LoVo (cell line): Measurements from ENCODE around the gene ITPK1.

Experiments
- DNase-seq: peaks from one replicate; pipeline ENCODE4 v3.0.0-alpha.2; 2016; ENCODE audit warnings: low spot score

Gene ITPK1

DNA sequence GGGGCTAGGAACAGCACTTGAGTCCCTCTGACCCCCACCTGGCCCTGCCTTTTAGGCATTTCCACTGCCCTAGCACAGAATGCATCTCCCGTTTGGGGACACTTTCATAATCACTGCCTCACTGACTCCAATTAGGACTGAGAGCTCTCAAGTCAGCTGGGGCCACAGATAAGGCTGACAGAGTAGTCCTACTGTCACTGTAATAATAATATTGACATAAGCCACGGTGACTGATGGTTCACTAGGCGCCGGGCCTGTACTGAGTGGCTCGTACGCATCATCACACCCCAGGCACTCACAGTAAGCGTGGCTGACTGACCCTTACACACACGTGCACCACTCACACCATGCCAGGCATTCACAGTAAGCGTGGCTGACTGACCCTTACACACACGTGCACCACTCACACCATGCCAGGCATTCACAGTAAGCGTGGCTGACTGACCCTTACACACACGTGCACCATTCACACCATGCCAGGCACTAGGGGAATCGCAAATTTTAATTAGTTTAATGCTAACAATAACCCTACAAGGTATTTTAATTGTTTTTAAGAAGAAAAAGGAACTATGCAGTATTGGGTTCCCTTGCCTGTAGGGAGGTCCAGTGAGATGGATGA is 105.1 kb downstream of the ITPK1 start:
- no peak for DNase-seq

DNA sequence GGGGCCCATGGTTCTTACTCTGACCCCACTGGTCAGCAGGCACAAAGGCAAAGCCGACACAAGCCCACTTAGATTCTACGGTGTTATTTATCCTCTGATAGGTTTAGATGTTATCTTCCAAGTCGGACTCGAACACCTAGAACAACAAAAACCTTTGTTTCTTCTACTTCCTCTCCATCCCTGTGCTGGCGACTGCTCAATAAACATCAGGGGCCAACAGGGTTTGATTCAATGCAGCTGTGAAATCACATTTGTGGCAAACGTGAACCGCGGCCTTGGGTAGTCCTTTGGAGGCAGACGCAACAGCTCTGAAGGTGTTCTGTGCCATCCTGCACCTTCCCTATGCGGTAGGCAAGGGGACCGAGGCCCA is 105.6 kb downstream of the ITPK1 start:
- no peak for DNase-seq

DNA sequence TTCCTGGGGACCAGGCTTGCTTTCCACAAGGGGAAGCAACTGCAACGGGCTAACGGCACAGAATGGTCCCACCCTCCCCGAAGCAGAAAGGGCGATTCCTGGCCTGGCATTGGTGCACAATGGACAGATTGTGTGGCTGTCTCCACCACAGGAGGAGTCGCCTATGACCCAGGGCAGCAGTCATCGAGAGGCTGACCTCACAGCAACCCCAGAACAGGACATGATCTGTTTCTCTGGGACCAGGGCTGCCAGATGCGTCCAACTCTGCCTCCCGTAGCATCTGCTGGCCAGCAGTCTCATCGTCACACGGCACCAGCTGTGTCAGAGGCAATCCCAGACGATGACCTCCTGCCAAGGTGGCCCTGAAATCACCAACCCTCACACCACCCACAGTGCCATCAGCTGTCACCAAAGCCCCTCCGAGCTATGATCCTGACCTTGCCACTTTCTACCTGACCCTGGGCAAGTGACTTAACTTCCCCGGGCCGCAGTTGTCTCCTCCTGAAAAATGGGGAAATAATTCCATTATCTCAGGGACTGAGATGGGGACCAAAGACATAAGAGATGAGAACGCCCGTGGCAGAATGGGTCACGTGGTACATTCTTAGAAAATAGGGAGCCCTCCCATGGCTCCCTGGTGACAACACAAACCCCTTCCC is 106.1 kb downstream of the ITPK1 start:
- no peak for DNase-seq

DNA sequence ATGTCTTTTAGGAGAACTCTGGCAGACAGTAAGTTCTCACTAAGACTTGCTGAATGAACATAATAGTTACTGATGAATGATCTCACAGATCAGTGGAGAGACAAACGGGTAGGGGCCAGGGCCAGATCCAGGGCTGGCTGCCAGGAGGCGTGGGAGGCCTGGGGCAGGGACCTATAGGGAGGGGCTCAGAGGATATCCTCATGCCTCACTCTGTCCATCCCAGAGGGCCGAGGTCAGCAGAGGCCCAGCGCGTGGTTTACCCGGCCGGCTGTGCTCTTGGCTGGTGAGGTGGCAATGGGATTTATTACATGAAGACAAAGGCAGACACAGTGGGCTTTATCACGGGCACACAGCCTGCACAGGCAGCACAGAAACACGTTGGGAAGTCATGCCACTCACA is 107.3 kb downstream of the ITPK1 start:
- no peak for DNase-seq

DNA sequence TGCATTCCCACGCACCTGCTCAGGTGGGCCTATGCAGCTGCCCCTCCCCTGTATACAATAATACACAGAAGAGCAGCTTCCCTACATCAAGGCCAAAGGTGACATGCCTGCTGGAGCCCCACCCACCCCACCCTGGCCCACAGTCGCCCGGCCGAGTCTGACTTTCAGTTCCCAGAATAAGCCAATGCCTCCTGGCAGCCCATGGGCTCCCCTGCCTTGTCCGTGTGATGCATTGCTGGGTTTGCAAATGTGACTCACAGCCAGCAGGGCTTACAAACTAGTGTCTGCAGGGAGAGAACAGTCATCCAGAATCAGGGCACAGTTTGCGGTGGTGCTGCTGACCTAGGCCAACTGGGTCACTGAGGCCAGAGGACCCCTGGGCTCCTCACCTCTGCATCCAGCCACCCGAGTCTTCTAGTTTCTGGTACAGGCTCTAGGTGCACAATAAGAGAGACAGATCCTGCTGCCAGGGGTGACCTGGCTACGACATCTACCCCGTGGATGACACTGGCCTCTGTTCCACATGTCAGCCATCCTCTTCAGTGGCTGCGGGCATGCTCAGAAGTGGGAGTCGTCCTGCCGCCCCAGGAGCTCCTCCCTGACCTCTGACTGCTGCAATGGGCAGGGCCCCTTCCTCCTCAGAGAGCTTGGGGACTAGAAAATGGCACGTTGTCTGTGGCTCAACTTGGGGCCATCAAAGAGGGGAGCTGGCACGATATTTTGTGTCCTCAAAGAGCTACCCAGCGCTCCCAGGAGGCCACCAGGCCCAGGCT is 108.3 kb downstream of the ITPK1 start:
- peak; percentile 36 for DNase-seq

DNA sequence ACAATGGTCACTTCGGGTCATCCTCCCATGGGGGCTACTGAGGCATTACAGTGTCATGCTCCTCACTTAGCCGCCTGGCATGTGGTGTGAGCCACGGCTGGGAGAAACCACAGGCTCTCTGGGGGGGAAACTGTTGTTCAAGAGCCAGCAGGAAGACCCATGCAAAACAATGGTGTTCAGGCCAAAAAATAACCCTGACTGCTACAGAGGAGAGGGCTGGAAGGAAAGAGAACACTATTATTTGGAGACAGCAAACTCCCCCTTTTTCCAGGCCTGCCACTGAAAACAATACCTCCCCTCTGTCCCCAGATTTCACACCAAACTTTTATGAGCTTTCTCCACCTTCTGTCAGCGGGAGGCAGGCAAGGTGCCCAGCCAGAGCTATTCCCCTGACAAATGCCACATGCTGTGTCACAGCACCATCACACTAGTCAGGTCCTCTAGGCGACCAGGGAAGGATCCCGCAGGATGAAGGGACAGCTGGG is 109.1 kb downstream of the ITPK1 start:
- DNase-seq = peak; percentile 42

DNA sequence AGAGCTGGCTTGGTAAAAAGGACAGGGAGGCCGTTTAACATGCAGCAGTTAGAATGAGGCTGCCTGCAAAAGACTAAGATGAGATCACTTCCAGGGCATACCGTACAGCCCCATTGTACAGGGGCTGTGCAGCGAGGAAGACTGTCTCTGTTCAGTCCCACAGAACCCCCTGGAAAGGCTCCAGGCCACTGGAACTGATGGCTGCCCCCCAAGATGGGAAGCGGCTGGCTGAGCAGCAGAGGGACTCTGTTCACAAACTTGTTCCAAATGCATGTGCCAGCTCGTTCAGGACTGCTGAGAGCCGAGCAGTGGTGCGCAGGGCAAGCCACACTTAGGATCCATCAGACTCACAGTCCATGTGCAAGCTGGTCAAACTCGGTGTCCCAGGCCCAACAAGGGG is 109.9 kb downstream of the ITPK1 start:
- DNase-seq = no peak

DNA sequence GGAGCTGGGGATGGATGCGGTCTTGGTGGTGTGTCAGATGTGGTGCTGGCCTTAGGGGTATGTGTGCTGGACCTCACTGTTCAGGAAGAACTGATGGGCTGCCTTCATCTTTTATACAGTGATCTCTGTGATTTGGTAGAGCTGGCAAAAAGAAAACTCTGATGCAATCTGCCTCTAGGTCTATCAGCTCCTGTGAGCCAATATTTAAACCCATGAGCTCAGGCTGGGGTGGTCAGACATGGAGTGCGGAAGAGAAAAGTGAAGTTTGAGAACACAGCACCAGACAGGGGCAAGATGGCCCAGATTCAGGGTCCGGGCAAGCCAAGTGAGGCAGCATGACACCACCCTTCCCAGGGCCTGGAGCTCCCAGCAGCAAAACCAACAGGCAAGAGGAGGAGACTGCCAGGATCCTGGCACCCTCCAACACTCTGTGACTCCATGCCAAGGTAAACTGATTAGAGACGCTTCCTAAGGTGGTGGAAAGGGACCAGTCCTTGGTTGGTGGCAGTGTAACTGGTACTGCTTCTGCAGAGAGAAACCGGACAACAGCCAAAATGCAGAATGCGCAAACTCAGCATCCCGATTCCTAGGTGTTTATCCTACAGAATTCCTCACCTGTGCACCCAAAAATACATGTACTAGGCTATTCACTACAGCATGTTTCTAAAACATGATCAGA is 110.5 kb downstream of the ITPK1 start:
- no peak for DNase-seq

DNA sequence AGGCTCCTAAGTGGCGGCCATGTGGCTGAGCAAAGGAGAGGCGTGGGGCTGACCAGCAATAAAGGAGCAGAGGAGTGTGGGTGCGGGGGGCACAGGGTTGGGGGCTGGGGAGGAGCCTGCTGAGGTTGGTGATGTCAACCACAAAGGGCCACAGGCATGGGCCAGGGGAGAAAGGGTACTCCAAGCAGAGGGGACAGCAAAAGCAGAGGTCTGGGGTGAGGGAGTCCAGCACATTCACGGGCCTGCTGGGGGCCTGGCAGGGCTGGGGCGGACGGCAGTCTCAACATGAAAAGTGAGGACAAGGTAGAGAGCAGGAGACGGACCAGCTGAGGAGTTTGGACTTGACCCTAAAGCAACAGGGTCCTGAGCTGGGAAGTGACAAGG is 111.0 kb downstream of the ITPK1 start:
- no peak for DNase-seq

DNA sequence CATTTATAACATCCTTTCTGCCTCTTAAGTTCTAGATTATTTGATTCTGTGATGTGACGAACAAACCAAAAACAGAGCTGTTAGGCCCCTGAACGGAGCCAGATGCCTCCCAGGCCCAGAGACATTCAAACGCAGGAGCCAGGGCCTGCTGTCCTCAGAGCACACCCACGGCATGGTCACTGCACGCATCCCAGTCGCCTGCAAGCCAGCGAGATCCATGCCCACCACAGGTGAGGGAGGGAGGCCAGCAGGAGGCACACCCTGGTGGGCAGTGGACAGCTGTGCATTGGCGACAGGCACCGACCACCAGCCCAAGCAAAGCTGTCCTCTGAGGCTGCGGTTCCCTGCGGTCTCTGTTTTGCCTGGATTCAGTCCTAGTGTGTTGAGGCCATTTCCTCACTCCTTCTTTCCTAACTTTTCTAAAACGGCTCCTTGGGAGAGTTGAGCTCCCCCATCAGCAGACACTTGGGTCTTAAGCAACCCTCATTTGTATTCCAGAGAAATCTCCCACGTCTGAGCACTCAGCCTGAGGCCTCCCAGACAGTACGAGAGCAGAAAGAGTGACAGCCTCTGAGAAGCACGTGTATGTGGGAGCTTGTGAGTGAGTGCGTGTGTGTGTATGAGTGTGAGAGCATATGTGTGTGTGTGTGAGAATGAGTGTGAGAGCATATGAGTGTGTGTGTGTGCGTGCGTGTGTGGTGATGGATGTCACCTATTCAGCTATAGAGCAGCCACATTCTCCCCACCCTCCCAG is 111.6 kb downstream of the ITPK1 start:
- no peak for DNase-seq

DNA sequence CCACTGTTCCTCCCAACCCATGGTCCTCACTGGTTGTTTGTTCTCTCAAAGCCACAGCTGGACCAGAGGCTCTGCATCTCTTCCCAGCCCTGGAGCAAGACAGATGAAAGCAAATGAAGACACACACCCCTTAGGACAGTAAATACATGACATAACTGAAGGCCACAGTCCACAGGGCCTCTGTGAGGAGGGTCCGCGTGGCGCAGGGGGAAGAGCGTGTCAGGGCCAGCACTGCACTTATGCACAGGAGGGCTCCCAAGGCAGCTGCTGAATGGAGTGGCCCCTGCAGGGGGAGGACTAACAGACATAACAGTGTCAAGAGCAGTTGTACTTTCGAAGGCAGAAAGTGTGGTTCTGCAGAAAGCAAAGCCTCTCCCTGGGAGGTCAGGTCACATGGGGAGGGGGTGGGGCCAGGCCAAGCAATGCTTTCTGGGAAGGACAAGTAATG is 112.8 kb downstream of the ITPK1 start:
- no peak for DNase-seq

DNA sequence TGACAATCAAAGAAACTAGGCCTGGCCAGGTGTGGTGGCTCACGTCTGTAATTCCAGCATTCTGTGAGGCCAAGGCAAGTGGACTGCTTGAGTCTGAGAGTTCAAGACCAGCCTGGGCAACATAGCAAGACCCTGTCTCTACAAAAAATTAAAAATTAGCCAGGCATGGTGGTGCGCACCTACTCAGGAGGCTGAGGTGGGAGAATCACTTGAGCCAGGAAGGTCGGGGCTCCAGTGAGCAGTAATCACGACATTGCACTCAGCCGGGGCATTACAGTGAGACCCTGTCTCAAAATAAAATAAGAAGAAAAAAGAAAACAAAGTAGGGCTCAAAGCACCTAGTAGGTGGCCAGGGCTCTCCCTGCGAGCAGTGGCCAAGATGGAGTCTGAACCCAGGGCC is 113.7 kb downstream of the ITPK1 start:
- no peak for DNase-seq

DNA sequence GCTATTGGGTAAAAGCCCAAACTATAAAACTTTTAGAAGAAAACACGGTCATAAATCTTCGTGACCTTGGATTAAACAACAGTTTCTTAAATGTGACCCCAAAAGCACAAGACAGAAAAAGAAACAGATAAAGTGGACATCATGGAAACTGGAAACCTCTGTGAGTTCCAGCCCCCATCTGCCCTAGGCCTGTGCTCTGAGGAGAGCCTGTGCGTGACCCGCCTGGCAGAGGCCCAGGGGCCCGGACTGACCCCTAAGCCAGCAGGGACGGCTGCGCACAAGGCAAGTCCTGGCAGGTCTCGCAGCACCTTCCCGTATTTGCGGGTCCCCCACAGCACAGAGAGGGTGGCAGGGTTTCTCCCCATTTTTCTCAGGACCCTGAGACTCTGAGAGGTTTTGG is 116.8 kb downstream of the ITPK1 start:
- no peak for DNase-seq

DNA sequence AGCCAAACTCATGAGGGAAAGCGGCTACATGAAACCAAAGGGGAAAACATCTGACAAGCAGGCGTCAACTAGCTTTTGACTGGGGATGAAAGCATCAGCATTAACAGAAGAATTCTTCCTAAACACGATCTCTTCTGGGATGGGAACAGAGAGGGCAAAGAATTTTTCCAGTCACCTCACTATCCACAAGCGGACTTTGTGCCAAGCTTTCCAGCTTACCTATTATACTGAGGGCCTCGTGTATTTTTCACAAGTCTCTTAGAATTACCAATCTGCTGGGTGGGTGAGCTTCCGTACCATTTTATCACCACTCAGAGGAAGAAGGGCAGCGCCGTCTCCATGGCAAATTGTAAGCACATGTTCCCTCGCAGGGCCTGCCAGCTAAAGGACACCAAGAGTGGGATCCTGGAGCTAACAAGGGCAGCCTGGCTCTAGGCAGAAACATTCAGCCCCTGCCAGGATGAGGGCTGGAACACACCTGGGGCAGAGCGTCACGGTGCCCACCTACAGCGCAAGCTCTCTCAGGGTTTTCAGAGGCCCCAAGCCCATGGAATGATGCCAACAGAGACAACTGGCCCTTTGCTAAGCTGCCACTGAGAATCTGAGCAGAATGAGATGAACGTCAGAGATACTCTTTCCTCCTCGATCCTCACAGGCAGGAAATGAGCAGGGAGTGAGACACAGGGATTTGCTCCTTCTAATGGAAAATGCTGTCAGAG is 118.2 kb downstream of the ITPK1 start:
- no peak for DNase-seq

DNA sequence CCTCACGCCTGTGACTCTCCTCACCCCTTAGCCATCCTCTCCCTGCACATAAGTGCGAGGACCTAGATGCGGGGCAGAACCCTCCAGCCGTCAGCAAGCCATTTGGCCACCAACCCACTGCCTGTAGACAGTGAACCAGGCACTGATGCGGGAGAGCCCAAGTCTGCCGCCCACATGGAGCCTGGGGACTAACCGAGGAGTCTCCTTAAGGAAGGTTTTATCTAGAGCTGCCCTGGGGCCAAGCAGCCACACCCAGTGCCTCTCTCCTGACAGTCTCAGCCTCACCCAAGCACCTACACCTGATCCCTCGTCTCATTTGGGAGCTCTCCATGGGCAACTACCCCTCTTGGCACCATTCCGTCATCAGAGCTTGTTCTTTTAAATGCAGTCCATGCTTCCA is 120.1 kb downstream of the ITPK1 start:
- DNase-seq = no peak

DNA sequence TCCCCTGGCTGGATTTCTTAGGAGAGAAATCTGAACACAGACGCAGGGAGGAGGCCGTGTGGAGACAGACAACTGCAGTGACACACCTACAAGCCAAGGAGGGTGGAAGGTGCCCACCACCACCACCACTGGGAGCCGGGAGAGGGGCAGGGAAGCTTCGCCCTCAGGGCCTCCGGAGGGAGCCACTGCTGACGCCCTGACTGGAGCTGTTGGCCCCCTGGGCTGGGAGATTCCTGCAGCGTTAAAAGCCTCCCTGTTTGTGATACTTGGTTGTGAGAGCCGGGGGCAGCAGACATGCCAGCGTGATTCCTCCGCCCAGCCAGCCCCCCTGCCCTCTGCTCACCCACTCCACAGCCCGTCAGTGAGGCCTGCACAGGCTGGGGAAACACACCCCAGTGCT is 120.8 kb downstream of the ITPK1 start:
- no peak for DNase-seq

DNA sequence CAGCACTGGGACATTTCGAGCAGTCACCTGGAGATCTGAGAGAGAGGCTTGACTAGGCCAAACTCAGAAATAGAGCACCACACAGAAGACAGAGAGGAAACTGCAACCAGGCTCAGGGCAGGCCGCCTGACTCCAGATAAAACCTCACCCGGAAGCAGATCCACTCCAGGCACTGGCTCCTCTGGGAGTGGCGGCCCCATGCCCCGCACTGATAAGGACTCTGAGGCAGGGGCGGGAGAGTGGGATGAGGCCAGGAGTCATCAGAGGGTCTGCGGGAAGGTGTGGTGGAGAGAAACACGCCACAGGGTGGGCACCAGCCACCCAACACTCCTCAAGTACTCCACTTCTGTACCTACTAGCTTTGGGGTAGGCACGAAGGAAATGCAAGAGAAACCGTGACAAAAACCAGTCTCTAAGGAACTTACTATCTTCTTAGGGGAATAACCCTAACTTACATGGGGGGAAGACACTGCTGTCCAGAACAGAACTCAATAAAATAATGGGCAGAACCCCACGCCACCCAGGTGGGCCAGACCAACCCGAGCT is 121.5 kb downstream of the ITPK1 start:
- DNase-seq = no peak

DNA sequence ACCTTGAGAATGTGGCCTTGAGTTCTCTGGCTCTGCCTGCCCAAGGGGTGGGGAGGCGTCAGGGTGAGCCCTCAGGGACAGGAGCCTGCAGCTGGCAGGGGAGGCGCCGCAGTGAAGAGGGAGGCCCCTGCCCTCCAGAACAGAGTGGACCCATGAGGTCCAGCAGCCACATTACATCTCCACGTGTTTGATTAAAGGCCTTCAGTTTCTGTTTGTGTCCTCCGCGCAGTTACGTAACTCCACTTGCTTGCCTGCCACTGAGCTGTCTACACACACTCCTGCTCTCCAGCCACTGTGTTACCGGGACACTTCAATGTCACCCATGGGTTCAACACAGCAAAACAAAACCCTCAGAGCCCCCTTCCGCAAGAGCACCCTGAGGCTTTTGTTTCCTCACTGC is 122.4 kb downstream of the ITPK1 start:
- no peak for DNase-seq

DNA sequence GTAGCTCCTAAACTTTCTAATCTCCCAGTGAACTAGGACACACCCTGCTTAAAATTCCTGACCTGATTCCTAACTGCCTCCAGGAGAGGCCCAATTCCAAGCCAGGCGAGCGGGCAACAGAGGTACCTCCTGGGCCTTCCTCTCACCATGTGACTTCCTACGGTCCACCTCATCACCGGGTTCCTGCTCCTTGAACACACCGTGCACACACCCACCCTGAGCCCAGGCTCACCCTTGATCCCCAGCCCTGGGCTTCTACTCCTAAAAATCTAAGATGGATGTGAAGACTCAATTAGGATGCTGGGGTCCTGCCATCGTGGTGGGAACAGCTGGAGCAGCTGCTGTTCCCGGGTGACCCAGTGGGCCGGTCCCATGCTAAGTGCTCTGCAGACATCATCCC is 124.2 kb downstream of the ITPK1 start:
- no peak for DNase-seq

DNA sequence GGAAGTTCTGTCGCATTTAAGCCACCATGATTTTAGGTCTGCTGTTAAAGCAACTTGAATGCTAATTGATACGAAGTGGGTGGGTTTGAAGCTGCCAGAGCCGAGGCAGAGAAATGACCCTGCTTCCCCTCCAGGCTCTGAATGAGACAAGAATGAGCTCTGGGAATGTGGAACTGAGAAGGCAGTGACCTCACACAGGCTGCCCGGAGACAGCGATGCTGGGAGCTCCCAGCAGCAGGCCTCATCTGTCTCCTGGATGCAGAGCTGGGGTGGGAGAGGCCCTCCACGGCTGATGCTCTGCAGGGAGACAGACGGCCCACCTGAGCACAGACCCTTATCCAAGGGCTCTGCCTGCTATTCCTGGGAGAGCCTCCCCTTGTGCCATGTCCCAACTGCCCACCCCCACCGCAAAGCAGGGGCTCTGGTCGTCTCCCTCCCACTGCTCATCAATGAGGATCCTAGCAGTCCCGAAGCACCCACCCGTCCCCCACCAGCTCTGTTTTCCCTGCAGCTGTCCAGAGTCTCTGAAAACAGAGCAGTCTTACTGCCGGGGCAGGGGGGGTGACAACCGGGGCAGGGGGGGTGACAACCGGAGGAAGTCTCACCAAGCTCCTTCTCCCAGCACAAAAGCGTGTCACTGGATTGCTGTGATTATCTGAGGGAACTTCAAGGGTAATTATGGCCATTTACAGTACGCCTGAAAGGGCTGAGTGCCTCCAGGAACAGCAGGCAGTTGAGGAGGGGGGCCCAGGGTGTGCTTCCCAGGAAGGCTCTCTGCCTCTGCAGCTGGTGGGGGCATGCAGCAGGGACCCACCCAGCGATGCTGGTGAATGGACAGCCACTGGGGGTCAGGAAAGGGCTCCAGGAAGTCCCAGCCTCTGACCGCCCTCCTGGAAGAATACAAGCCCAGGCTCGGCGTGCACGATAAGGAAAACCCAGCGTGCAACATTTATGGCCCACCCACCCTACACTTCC is 125.0 kb downstream of the ITPK1 start:
- no peak for DNase-seq
